Astrocyte (in vitro differentiated cells and primary cell): ENCODE measurements around the gene CDC25B.

Experiments
- EZH2 ChIP-seq: IDR thresholded peaks from 2 replicates; pipeline ENCODE4 v1.6.1; 2012; ENCODE audit warnings: mild to moderate bottlenecking, low read length, inconsistent platforms; ENCODE audit not compliant: insufficient read depth
- TF ChIP-seq, protein P1 (sequence below): IDR thresholded peaks from 2 replicates; pipeline ENCODE4 v1.5.1; 2011; ENCODE audit warnings: low read depth, mild to moderate bottlenecking, inconsistent platforms, low read length, moderate library complexity; ENCODE audit not compliant: insufficient read depth

DNA sequence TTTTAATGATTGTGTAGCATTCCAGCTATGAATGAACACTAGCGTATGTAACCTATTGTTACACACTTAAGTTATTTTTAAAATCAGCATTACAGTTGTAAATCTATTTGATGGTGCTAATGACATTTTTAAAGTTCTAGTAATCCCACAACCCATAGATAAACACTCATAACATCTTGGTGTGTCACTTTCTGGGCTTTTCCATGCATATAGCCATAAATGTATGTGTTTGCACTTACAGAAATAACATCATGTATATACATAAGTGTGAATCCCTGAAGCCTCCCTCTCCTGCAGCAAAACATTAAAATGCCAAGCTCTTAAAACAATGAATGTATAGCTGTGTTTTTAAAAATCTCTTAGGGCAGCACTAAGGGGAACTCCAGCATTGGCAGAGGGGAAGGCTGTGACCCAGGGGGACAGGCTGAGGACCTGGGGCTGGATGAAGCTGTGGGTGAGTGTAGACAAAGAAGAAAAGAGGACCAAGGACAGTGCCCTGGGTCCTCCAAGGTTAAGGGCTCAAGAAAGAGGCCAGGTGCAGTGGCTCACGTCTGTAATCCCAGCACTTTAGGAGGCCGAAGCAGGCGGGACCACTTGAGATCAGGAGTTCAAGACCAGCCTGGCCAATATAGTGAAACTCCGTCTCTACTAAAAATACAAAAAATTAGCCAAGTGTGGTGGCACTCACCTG is 8.6 kb upstream of the CDC25B start:
- TF ChIP-seq, protein P1, sequence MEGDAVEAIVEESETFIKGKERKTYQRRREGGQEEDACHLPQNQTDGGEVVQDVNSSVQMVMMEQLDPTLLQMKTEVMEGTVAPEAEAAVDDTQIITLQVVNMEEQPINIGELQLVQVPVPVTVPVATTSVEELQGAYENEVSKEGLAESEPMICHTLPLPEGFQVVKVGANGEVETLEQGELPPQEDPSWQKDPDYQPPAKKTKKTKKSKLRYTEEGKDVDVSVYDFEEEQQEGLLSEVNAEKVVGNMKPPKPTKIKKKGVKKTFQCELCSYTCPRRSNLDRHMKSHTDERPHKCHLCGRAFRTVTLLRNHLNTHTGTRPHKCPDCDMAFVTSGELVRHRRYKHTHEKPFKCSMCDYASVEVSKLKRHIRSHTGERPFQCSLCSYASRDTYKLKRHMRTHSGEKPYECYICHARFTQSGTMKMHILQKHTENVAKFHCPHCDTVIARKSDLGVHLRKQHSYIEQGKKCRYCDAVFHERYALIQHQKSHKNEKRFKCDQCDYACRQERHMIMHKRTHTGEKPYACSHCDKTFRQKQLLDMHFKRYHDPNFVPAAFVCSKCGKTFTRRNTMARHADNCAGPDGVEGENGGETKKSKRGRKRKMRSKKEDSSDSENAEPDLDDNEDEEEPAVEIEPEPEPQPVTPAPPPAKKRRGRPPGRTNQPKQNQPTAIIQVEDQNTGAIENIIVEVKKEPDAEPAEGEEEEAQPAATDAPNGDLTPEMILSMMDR, result no peak
- TF ChIP-seq EZH2, result no peak
